ENCODE measurements around the gene TMEM272.

- no peak for TF ChIP-seq EZH2 (IDR thresholded peaks at IDR 0.05)
- TF ChIP-seq POLR2AphosphoS5 (IDR thresholded peaks at IDR 0.05; ENCODE audit: borderline replicate concordance, low read depth, low read length) = no peak
- no peak for TF ChIP-seq FOXP2 (optimal IDR thresholded peaks at IDR 0.05; ENCODE audit: control extremely low read depth, extremely low read length, insufficient read depth)
Measured at GRCh38 chr13:51887468-51887867, 42.5 kb upstream of the TMEM272 start.

Measured in SK-N-MC (cell line).